ENCODE data around the gene SLC26A9.
"Not testable (repeated sequence)": the region's sequence is repeated elsewhere in the genome, so short reads cannot be mapped to it uniquely, and the experiment has no call there.

Gene SLC26A9

DNA sequence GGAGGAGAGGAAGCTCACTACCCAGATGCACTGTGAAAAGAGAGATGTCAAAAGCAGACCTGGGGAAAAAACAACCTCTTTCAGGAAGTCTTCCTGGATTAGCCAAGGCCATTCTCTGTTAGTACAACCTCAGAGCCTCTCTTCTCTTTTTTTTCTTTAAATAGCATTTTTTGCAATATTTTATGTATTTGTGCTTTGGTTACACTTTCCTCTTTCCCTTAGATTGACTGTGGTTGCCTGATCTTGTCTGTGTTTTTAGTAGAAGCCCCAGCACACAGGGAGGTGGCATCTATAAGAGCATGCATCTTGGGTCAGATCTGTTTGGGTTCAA is 18.8 kb downstream of the SLC26A9 start:
- no peak for DNase-seq

DNA sequence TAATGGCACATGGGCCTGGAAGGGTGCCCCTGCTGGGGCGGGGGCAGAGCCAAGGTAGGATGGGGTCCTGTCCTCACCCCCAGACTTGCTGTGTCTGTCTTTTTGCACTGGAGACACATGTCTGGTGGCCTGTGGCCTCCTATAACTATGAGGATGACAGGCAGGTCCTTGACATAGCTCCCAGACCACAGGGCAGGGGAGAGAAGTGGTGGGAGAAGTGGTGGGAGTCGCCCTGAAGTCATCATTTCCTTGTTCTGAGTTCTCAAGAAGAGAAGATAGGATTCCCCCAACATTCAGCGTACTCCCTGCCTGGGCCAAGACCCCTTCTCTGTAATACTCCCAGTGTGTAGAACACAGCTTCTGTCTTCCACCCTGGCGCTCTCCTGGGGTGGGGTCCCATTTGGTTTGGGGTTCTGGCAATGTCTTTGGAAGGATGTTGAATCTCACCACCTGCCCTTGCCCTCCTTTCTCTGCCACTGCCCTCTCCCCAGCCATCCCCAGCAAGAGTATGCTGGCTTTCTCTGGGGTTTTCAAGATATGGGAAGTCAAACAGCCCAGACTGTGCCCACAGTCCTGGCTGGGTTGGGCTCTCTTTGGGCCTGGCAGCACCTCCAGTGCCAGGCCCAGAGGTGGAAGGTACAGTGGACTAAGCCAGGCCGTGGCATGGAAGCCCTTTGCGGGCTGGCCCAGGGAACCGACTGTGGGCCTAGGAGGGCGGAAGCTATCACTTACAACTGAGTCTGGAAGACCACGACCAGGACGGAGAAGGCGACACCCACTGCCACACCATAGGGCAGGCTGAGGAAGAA is 19.4 kb downstream of the SLC26A9 start:
- DNase-seq: no peak

DNA sequence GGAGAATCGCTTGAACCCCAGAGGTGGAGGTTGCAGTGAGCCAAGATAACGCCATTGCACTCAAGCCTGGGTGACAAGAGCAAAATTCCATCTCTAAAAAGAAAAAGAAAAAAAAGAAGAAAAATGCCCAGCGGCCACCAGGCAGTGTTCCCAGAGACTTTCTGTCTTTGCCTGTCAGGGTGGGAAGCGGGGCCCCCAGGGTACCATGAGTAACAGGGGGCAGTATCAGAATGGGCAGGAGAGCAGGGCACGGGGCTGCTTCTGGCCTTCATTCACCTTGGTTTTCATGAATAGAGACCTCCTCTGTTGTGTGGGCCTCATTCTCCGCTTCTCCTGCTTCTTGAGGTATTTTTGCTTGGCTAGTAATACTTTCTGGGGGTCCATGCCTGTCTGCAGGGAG is 20.4 kb downstream of the SLC26A9 start:
- DNase-seq: no peak

DNA sequence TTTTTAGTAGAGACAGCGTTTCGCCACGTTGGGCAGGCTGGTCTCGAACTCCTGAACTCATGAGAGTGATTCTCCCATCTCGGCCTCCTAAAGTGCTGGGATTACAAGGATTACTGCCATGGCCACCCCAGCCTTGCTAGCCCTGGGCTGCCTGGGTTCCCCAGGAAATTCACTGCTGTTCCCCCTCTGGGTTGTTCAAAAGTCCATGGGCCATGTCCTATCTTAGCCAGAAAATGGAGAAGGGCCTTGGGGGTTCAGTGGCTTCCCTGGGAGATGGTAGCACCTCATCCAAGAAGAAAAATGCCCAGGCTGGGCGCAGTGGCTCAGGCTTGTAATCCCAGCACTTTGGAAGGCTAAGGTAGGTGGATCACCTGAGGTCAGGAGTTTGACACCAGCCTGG is 20.9 kb downstream of the SLC26A9 start:
- DNase-seq: no peak

DNA sequence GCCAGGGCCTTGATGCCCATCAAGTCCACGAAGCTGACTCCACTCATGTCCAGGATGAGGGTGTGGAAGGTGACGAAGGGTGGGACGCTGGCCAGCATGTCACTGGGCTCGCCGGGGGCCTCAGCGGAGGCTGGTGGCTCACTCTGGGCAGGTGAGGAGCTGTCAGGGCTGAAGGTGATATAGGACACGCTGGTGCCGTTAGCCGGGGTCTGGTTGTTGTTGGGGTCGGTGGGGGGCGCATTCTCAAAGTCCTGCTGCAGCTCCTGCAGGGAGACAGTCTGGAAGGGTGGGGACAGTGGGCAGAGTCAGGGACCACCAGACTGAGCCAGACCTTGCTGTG is 21.7 kb downstream of the SLC26A9 start:
- DNase-seq: no peak

DNA sequence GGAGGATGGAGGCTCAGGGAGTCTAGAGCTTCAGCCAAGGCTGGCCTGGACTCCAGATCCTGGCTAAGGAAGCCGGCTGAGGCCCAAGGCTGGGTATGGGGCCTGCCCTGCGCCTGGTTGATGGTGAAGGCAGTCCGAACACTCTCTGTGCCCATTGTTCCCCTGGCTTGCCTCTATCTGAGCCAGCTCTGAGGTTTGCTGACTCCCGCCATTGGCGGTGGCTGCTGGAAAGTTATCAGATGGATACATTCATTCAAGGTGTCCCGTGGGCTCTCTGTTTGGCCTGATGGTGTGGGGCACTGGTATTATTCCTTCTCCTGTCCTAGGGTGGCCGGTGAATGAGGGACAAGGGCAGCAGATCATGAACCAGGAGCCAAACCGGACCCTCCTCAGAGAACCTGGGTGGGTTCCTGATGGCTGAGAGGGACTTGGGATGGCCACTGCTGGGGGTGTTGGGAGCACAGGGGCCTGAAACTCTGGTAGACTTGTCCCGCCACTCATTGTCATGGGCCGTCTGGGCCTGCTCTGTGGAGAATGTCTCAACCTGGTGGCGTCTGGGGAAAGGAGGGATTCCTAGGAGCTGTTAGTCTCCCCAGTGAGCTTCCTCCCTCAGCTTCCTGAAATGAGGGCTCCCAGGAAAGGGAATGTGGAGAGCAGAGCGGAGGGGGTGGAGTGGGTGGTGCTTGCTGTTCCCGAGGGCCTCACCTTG is 22.2 kb downstream of the SLC26A9 start:
- DNase-seq: no peak

DNA sequence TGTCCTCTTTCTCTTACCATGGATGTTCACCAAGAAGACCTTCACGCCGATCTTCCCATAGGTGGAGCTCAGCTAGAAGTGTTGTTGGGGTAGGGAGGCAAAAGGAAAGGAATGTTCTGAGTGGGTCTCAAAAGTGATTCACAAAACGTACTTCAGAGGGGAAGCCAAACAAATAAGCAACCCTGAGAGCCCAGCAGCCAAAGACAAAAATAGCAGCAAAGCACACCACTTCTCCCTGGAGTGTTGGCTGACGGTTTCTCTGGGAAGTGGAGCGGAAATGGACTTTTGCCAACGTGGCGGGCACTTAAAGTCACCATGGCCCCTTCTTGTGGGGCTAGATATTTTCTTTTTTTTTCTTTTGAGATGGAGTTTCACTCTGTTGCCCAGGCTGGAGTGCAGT is 23.1 kb downstream of the SLC26A9 start:
- DNase-seq: no peak

DNA sequence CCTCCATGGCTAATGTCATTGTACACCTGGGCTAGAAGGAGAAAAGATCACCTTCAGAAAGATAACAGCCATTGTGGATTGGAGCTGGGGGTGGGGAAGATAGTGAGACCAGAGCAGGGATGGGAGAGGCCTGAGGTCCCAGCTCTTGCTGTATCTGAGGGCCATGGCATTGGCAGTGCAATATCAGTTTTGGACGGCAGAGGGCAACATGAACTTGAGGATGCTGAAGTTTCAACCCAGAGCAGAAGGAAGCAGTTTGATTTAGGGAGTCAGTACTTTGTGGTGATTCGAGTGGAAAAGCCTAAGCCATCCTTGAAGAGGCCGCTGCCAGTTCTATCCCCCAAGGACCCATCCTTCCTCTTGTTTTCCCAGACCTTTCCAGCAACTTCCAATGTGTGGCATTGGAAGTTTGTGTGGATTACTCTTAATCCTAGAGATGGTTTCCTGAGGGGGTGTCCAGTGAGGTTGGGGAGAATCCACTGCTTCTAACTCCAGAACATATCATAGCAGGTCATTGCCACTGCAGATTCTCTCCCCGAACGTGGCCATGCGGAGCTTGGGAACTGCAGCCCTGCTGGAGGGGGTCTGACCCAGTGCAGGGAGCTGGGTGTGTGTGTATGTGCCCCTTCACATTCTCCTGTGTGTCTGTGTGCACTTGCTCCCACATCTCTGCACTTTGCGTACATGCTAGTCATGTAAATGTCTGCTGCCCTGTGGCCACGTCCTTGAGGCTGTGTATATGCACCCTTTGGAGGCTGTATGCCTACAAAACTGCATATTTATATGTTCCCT is 24.1 kb downstream of the SLC26A9 start:
- DNase-seq: peak; percentile 51

DNA sequence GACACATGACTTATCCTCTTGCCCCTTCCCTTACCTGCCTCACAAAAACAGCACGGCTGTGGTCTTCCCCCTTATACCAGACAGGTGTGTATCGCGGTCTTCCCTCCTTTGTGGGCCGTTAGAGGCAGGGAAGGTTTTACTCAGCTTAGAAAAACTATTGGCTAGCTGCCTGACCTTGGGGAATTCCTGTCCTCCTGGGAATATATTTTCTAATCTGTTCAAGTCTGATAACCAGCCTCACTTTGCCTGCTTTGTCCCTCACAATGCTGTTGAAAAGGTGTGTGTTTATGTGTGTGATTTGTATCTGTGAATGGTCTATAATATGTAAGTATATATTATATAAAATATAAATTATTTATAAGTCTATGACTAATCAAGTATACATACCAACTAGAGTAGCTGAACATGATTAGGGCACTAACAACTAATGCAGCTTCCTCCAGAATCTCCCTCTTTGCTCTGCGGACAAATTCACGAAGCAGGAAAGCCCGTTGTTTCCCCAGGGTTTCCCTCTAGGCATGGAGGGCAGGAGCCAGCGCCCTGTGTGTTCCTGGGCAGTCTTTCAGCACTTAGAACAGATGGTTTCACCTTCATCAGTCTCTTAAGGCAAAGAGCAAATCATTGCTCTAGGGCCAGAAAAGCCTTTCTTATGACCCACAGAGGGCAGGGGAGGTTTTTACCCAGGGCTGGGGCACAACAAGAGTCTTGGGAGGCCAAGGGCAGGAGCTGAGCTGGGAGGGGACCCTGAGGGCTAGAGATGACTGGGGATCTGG is 25.6 kb downstream of the SLC26A9 start:
- no peak for DNase-seq

DNA sequence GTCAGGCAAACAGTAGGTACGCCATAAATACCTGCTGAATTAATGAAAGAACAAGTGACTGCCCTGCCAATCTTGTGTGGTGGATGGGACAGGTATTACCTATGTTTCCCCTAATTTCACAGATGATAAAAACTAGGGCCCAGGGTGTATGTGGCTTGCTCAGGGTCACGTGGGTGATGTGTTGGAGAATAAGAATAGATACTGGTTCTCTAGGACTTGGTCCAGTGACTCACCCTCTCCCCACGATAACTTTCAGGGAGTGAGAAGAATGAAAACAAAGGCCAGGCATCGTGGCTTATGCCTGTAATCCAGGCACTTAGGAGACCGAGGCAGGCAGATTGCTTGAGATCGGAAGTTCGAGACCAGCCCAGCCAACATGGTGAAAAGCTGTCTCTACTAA is 26.7 kb downstream of the SLC26A9 start:
- DNase-seq: no peak

DNA sequence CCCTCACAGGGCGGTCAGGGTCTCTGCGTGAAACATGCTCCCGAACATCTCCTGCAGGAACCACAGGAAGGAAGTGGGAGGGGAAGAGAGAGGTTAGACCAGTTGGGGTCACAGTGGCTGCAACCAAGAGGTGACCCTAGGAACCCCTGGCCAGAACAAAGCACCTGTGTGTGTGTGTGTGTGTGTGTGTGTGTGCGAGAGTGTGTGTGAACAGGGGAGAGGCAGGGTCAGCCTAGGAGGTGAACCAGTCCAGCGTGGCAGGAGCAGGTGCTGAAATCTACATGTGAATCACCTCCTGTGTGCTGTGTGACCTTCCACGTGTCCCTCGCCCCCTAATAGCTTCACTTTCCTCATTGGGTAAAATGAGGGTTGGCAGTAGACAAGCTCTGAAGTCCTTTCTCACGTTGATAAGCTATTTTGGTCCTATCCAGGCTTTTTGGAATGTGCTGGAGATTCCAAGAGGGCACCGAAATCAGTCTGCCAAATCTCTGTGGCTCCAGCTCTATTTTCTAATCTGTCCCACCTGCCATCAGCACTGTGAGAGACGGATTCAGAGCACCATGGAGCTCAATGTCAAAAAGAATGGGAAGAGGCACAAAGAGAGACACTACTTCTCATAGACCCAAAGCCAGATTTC is 27.8 kb downstream of the SLC26A9 start:
- DNase-seq: no peak

DNA sequence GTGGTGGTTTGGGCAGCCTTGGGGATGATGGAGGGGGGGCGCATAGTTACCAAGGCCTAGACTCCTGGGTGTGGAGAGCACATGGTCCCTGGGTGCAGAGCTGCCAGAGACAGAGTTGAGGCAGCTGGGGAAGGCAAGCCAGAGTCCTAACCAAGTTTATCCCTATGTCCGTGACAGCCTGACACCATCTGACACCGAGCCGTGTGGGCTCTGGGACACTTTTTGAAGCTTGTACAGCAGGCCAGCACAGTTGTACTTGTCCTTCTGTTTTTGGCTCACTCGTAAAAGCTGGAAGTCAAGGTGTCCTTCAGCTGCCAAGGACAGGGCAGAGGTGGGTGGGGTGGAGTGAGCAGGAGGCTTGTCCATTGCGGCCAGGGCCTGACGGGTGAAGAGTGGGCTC is 28.5 kb downstream of the SLC26A9 start:
- DNase-seq: no peak

DNA sequence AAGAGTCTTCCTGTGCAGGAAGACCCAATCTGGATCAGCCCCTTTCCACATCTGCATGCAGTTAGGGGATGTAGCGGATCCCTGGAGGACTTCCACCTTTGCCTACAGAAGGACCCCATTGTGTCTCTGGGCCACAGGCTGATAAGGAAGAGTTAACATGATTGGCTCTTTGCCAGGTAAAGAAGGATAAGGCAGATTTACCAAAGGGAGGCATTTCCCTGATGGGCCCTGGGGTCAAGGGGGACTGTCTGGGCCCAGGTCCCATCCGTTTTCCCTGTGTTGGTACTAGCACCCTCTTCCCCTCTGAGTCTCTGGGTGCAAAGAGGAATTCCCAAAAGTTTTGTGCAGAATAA is 29.1 kb downstream of the SLC26A9 start:
- DNase-seq: no peak

DNA sequence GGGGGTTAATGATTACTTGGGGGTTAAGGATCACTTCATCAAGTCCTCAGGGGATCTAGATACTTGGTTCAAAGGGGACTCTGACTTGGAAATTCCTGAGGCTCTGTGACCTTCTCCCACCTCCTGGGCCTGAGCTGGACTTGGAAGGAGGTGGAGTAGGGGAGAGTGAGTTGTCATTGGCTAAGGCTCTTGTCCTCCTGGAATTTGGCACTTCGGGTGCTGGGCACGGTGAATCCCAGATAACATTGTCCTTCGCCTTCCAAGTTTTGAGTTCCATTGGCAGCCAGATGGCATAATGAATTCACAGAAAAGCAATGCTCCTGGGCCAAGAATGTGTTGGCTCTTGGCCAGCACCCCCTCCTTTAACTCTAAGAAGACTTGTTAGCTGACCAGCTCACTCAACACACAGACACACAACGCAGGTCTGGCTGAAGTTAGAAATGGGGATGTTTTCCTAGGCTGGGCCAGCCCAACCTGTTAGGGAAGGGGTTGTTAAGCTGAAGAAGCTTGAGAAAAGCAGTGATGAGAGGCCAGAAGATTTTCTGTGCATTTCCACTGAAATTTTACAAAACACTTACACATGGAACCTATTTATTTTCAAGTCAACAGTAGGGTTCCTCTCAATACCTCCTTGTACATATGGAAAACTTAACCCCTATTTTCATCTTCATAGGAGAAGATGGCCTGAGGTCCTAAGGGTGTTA is 29.7 kb downstream of the SLC26A9 start:
- no peak for DNase-seq

DNA sequence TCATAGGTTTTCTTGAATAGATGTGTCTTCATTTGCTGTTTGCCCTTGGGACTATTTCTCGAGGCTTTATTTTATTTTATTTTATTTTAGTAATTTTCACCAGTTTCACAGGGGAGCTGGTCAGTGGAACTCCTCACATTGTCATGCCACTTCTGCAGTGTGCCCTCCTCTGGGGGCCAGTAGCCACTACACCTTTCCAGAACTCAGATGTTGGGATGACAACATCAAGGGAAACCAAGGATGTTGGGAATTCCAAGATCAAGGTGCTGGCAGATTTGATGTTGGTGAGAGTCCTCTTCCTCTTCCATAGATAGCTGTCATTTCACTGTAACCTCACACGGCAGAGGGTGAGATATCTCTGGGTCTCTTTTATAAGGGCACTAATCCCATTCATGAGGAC is 35.5 kb downstream of the SLC26A9 start:
- no peak for DNase-seq

DNA sequence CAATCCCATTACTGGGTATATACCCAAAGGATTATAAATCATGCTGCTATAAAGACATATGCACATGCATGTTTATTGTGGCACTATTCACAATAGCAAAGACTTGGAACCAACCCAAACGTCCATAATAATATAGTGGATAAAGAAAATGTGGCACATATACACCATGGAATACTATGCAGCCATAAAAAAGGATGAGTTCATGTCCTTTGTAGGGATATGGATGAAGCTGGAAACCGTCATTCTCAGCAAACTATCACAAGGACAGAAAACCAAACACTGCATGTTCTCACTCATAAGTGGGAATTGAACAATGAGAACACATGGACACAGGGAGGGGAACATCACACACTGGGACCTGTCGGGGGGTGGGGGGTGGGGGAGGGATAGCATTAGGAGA is 38.2 kb downstream of the SLC26A9 start:
- not testable (repeated sequence) for DNase-seq

DNA sequence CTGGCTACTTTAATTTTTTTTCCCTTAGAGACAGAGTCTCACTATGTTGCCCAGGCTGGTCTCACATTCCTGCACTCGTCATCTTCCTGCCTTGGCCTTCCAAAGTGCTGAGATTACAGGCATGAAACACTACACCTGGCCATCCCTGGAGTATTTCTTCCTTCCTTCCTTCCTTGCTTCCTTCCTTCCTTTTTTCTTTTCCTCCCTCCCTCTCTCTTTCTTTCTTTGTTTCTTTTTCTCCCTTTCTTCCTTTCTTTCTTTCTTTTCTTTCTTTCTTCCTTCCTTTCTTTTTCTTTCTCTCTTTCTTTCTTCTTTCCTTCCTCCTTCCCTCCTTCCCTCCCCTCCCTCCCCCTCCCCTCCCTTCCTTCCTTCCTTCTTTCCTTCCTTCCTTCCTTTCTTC is 46.9 kb downstream of the SLC26A9 start:
- DNase-seq: no peak

DNA sequence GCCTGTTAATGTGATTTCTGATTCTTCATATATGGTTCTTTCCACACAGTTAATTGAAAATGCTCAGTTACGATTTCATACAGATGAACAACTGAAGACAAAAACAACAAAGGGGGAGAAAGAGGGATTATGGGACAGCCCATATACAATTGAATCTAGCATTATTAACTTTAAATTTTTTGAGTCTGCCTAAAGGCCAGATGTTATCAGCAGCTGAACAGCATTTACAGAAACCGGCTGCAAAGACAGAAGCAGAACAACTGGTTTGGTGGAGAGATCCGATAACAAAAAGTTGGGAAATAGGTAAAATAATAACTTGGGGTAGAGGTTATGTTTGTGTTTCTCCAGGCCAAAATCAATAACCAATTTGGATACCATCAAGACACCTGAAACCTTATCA is 49.1 kb downstream of the SLC26A9 start:
- DNase-seq: not testable (repeated sequence)

DNA sequence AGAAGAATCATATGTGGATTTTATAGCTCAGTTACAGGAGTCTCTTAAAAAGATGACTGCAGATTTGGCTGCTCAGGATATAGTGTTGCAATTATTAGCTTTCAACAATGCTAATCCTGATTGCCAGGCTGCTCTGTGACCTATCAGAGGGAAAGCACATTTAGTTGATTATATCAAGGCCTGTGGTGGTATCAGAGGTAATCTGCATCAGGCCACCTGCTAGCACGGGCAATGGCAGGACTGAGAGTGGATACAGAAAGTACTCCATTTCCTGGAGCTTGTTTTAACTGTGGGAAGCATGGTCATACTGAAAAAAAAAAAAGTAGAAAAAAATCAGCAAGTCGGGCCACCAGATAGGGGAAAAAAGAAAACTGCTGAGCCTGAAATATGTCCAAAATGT is 51.1 kb downstream of the SLC26A9 start:
- not testable (repeated sequence) for DNase-seq

DNA sequence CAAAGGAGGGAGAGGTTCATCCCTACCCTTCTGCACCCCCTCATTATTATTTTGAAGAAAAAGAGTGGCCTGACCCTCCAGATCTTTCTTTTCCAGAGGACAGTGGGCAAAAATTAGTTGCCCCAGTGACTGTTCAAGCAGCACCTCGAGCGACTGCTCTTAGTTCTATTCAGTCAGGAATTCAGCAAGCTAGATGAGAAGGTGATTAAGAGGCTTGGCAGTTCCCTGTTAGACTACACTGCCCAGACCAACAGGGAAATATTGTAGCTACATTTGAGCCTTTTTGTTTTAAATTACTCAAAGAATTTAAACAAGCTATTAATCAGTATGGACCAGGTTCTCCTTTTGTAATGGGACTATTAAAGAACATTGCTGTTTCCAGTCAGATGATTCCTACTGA is 51.8 kb downstream of the SLC26A9 start:
- DNase-seq: not testable (repeated sequence)

DNA sequence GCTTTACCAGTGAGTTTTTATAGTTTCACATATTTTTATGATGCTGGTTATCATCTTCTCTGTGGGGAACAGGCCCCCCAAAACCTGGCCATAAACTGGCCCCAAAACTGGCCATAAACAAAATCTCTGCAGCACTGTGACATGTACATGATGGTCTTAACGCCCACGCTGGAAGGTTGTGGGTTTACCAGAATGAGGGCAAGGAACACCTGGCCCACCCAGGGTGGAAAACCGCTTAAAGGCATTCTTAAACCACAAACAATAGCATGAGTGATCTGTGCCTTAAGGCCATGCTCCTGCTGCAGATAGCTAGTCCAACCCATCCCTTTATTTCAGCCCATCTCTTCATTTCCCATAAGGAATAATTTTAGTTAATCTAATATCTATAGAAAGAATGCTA is 52.6 kb downstream of the SLC26A9 start:
- DNase-seq: not testable (repeated sequence)

DNA sequence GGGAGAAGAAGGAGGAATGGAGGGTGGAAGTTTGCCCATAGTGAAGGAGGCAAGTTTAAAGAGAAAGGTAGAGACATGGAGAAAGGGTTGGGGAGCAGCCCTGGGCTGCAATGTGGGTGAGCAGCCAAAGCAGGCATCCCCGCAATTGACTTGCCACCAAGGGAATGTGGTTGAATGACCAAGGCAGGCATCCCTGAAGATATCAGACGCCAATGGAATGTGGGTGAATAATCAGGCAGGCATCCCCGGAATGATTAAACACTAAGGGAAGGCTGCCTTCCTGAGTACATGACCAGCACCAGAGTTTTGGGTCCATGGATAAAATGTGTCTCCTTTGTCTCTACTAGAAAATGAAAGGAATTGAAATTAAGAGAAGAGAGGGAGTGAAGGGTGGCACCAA is 53.5 kb downstream of the SLC26A9 start:
- DNase-seq: not testable (repeated sequence)
